Naive thymus-derived CD4-positive, alpha-beta T cell (primary cell): Measurements from ENCODE around the gene EPB41L4A. TPM values are rescaled to one million over a fixed set of nuclear protein-coding genes. Genes with fewer than 3 reads are reported as not detected.

Experiments used
- ATAC-seq: fragments of 150-1000 bp; cut with Tn5 transposase; 2 replicates; pipeline ENCODE4 v1.10.0; 2021; ENCODE audit warnings: mild to moderate bottlenecking, moderate library complexity
- CTCF ChIA-PET: fragments of 350-600 bp; sonication (Branson Sonifier 250); formaldehyde crosslinking; loops from one replicate; lab custom pipeline; 2021; ENCODE audit warnings: antibody characterized with exemption; lab: Charles Lee
- POLR2A ChIA-PET: fragments of 350-600 bp; sonication (Branson Sonifier 250); formaldehyde crosslinking; loops from one replicate; lab custom pipeline; 2021; ENCODE audit warnings: antibody characterized with exemption, inconsistent platforms; lab: Charles Lee
- DNase-seq, 9 donors: peaks; one replicate each; pipeline versions ENCODE4 v3.0.0 to v3.0.0-alpha.2; 2020 to 2022; ENCODE audit warnings: mixed read lengths in 1 of 9
- H3K27ac ChIP-seq: one replicate; pipeline ENCODE4 v1.7.0; 2013; ENCODE audit warnings: mild to moderate bottlenecking, low read depth, low read length, moderate library complexity
- H3K27me3 ChIP-seq, 2 donors: one replicate each; pipeline ENCODE4 v1.7.0; 2013; ENCODE audit warnings: low read length in 2 of 2, mild to moderate bottlenecking in 2 of 2, moderate library complexity in 2 of 2; ENCODE audit not compliant: control insufficient read depth in 2 of 2, insufficient read depth in 2 of 2
- H3K36me3 ChIP-seq, 3 experiments: 1 replicate in 2 of 3; 2 replicates in 1 of 3; pipeline ENCODE4 v1.7.0; 2013; ENCODE audit warnings: low read length in 3 of 3, mild to moderate bottlenecking in 3 of 3, moderate library complexity in 1 of 3; ENCODE audit not compliant: insufficient read depth in 3 of 3, control insufficient read depth in 2 of 3
- H3K4me1 ChIP-seq, 2 donors: one replicate each; pipeline ENCODE4 v1.7.0; 2013; ENCODE audit warnings: low read length in 2 of 2, mild to moderate bottlenecking in 2 of 2, moderate library complexity in 1 of 2; ENCODE audit not compliant: control insufficient read depth in 2 of 2, insufficient read depth in 2 of 2
- H3K4me3 ChIP-seq: 2 replicates; pipeline ENCODE4 v1.7.0; 2013; ENCODE audit warnings: mild to moderate bottlenecking, low read length
- H3K9me3 ChIP-seq, 3 experiments: 1 replicate in 2 of 3; 2 replicates in 1 of 3; pipeline ENCODE4 v1.7.0; 2013; ENCODE audit warnings: low read length in 3 of 3; ENCODE audit not compliant: control insufficient read depth in 2 of 3
- H3K27ac Mint-ChIP-seq, 9 donors: one replicate each; pipeline ENCODE4 v1.8.0; 2020 to 2022; ENCODE audit warnings: mixed read lengths in 9 of 9, mild to moderate bottlenecking in 8 of 9, moderate library complexity in 5 of 9, inconsistent platforms in 2 of 9
- H3K27me3 Mint-ChIP-seq, 5 donors: one replicate each; pipeline ENCODE4 v1.8.0; 2021 to 2022; ENCODE audit warnings: mixed read lengths in 5 of 5, mild to moderate bottlenecking in 1 of 5
- H3K36me3 Mint-ChIP-seq, 5 donors: one replicate each; pipeline ENCODE4 v1.8.0; 2020 to 2022; ENCODE audit warnings: mixed read lengths in 5 of 5, mild to moderate bottlenecking in 3 of 5, inconsistent platforms in 1 of 5
- H3K4me1 Mint-ChIP-seq, 7 donors: one replicate each; pipeline ENCODE4 v1.8.0; 2020 to 2022; ENCODE audit warnings: mixed read lengths in 7 of 7, mild to moderate bottlenecking in 3 of 7, inconsistent platforms in 1 of 7
- H3K4me3 Mint-ChIP-seq, 10 donors: one replicate each; pipeline ENCODE4 v1.8.0; 2020 to 2022; ENCODE audit warnings: mild to moderate bottlenecking in 10 of 10, mixed read lengths in 10 of 10, moderate library complexity in 6 of 10, inconsistent platforms in 2 of 10
- H3K9me3 Mint-ChIP-seq, 11 donors: one replicate each; pipeline ENCODE4 v1.8.0; 2020 to 2022; ENCODE audit warnings: mixed read lengths in 11 of 11, mild to moderate bottlenecking in 4 of 11, inconsistent platforms in 1 of 11, moderate library complexity in 1 of 11
- intact Hi-C, 2 donors: fragments of 100-400 bp; cut with micrococcal nuclease; formaldehyde crosslinking; loops; one replicate each; pipeline ENCODE4 v1.15.1; 2023
- polyA plus RNA-seq, 2 donors: library from polyadenylated mRNA; unstranded; fragments of 300-500 nt; fragmentation: Illumina TruSeq; gene quantifications; one replicate each; pipeline ENCODE4 v1.2.3, GENCODE V29; 2021
- total RNA-seq, 6 experiments: library from RNA in 5 of 6; stranded (reverse) in 5 of 6; gene quantifications; 1 replicate in 5 of 6; 2 replicates in 1 of 6; pipeline ENCODE4 v1.2.3 and lab custom pipeline; 2021 to 2026

The EPB41L4A gene
- total and polyA plus RNA-seq, 7 experiments from 2014 or later, result 0.17 to 1.7 (median 0.96) TPM; not detected in 1

GRCh38 chr5:112221128-112221527 lies 197.9 kb downstream of the EPB41L4A start:
- H3K27ac Mint-ChIP-seq, result no peak overlapping the region
- no peaks in the 10 kb centered on the region for H3K4me1 ChIP-seq
- no peak overlapping the region for H3K27ac ChIP-seq
- no peaks in the 10 kb centered on the region for H3K4me1 Mint-ChIP-seq
- peaks cover 5 to 27% (median 15%) of the 10 kb centered on the region in 5 donors for H3K27me3 Mint-ChIP-seq
- no peaks in the 10 kb centered on the region for H3K9me3 Mint-ChIP-seq
- DNase-seq (no peak), ATAC-seq (no peak)
- no peaks in the 10 kb centered on the region for H3K36me3 Mint-ChIP-seq
- no peaks in the 10 kb centered on the region for H3K27me3 ChIP-seq
- ChIA-PET CTCF (no interaction called here), POLR2A (no interaction called here)
- intact Hi-C loops, result no loop called here
- H3K36me3 ChIP-seq, result no peaks in the 10 kb centered on the region
- H3K4me3 Mint-ChIP-seq, result no peak overlapping the region
- no peaks in the 10 kb centered on the region for H3K9me3 ChIP-seq
- H3K4me3 ChIP-seq, result no peak overlapping the region

GRCh38 chr5:112219000-112219399 lies 200.1 kb downstream of the EPB41L4A start:
- CTCF ChIA-PET, result no interaction called here
- Mint-ChIP-seq H3K9me3 (no peaks in the 10 kb centered on the region), H3K27me3 (peaks cover 5 to 34% (median 17%) of the 10 kb centered on the region in 5 donors), H3K36me3 (no peaks in the 10 kb centered on the region), H3K27ac (no peak overlapping the region), H3K4me1 (no peaks in the 10 kb centered on the region), H3K4me3 (no peak overlapping the region)
- DNase-seq (no peak), ATAC-seq (no peak)
- no peak overlapping the region for H3K27ac ChIP-seq
- no peak overlapping the region for H3K4me3 ChIP-seq
- intact Hi-C loops, result no loop called here
- H3K27me3 ChIP-seq, result no peaks in the 10 kb centered on the region
- POLR2A ChIA-PET, result no interaction called here
- H3K4me1 ChIP-seq, result no peaks in the 10 kb centered on the region
- no peaks in the 10 kb centered on the region for H3K36me3 ChIP-seq
- H3K9me3 ChIP-seq, result no peaks in the 10 kb centered on the region

GRCh38 chr5:112217843-112218579 lies 201.1 kb downstream of the EPB41L4A start:
- no peak overlapping the region for H3K27ac Mint-ChIP-seq

GRCh38 chr5:112216140-112216539 lies 202.9 kb downstream of the EPB41L4A start:
- Histone ChIP-seq H3K36me3 (no peaks in the 10 kb centered on the region), H3K27me3 (no peaks in the 10 kb centered on the region), H3K4me3 (no peak overlapping the region), H3K9me3 (no peaks in the 10 kb centered on the region), H3K27ac (no peak overlapping the region), H3K4me1 (no peaks in the 10 kb centered on the region)
- no peak overlapping the region for H3K4me3 Mint-ChIP-seq
- H3K36me3 Mint-ChIP-seq, result no peaks in the 10 kb centered on the region
- intact Hi-C loops, result no loop called here
- CTCF ChIA-PET, result interaction anchor here (0.6 kb wide), 1 partner anchor 105 kb away, joined by 3 read pairs; no protein-coding TSS in a partner anchor
- H3K27me3 Mint-ChIP-seq, result peaks cover 0 to 28% (median 14%) of the 10 kb centered on the region in 5 donors
- no peak for DNase-seq
- no peak for ATAC-seq
- H3K4me1 Mint-ChIP-seq, result no peaks in the 10 kb centered on the region
- POLR2A ChIA-PET, result no interaction called here
- H3K9me3 Mint-ChIP-seq, result no peaks in the 10 kb centered on the region
- no peak overlapping the region for H3K27ac Mint-ChIP-seq

More at GRCh38 chr5:112217843-112218579, 201.1 kb downstream of the EPB41L4A start:
- Mint-ChIP-seq H3K36me3 (no peaks in the 10 kb centered on the region), H3K27me3 (peaks cover 0 to 31% (median 16%) of the 10 kb centered on the region in 5 donors), H3K4me1 (no peaks in the 10 kb centered on the region), H3K4me3 (no peak overlapping the region), H3K9me3 (no peaks in the 10 kb centered on the region)
- Histone ChIP-seq H3K4me3 (no peak overlapping the region), H3K27me3 (no peaks in the 10 kb centered on the region), H3K27ac (no peak overlapping the region), H3K36me3 (no peaks in the 10 kb centered on the region), H3K4me1 (no peaks in the 10 kb centered on the region), H3K9me3 (no peaks in the 10 kb centered on the region)
- CTCF ChIA-PET, result no interaction called here
- POLR2A ChIA-PET, result no interaction called here
- intact Hi-C loops, result no loop called here
- DNase-seq, result no peak
- no peak for ATAC-seq

- Mint-ChIP-seq H3K4me1 (peaks cover 0 to 2% (median 0%) of the 10 kb centered on the region in 7 donors), H3K4me3 (no peak overlapping the region), H3K27me3 (peaks cover 16 to 36% (median 25%) of the 10 kb centered on the region in 5 donors), H3K9me3 (peaks cover 0 to 4% (median 0%) of the 10 kb centered on the region in 11 donors), H3K36me3 (no peaks in the 10 kb centered on the region), H3K27ac (no peak overlapping the region)
- H3K4me3 ChIP-seq, result no peak overlapping the region
- H3K36me3 ChIP-seq, result no peaks in the 10 kb centered on the region
- no peak for ATAC-seq
- H3K9me3 ChIP-seq, result no peaks in the 10 kb centered on the region
- ChIA-PET POLR2A (no interaction called here), CTCF (no interaction called here)
- no peaks in the 10 kb centered on the region for H3K4me1 ChIP-seq
- DNase-seq, result no peak
- H3K27ac ChIP-seq, result no peak overlapping the region
- no peaks in the 10 kb centered on the region for H3K27me3 ChIP-seq
- intact Hi-C loops, result no loop called here
These were observed 208.6 kb downstream of the EPB41L4A start for GRCh38 chr5:112210430-112211005.

GRCh38 chr5:112208699-112209615 lies 210.1 kb downstream of the EPB41L4A start:
- ATAC-seq (peak; percentile 79), DNase-seq (no peak)
- peaks cover 25 to 39% (median 30%) of the 10 kb centered on the region in 5 donors for H3K27me3 Mint-ChIP-seq
- Histone ChIP-seq H3K36me3 (no peaks in the 10 kb centered on the region), H3K27me3 (no peaks in the 10 kb centered on the region), H3K9me3 (no peaks in the 10 kb centered on the region), H3K4me1 (no peaks in the 10 kb centered on the region), H3K4me3 (no peak overlapping the region), H3K27ac (no peak overlapping the region)
- peaks cover 0 to 4% (median 0%) of the 10 kb centered on the region in 11 donors for H3K9me3 Mint-ChIP-seq
- H3K4me3 Mint-ChIP-seq, result no peak overlapping the region
- intact Hi-C loops, result no loop called here
- H3K27ac Mint-ChIP-seq, result no peak overlapping the region
- ChIA-PET POLR2A (interaction anchor here (0.5 kb wide), 1 partner anchor 454 kb away, joined by 3 read pairs; no protein-coding TSS in a partner anchor), CTCF (no interaction called here)
- H3K4me1 Mint-ChIP-seq, result peaks cover 0 to 2% (median 0%) of the 10 kb centered on the region in 7 donors
- H3K36me3 Mint-ChIP-seq, result no peaks in the 10 kb centered on the region
